Kidney epithelial cell (primary cell): ENCODE measurements around the gene KCNMB1. TPM values are rescaled to one million over a fixed set of nuclear protein-coding genes. Genes with fewer than 3 reads are reported as not detected.

Source experiments
- DNase-seq: peaks from one replicate; pipeline ENCODE4 v3.0.0-alpha.2; 2010; ENCODE audit warnings: low read depth
- H3K27me3 ChIP-seq: 2 replicates; pipeline ENCODE4 v1.6.0; 2011; ENCODE audit warnings: low read length; ENCODE audit not compliant: control insufficient read depth, insufficient read depth
- H3K36me3 ChIP-seq: 2 replicates; pipeline ENCODE4 v1.5.1; 2011; ENCODE audit warnings: low read length; ENCODE audit not compliant: control insufficient read depth, insufficient read depth
- H3K4me3 ChIP-seq: 2 replicates; pipeline ENCODE4 v1.5.1; 2011; ENCODE audit warnings: low read depth, mild to moderate bottlenecking, control low read depth, low read length
- CTCF ChIP-seq: IDR thresholded peaks from 2 replicates; pipeline ENCODE4 v1.5.1; 2011; ENCODE audit warnings: mild to moderate bottlenecking, moderate library complexity, low read length, control low read depth, inconsistent platforms; ENCODE audit not compliant: insufficient read depth, poor library complexity, severe bottlenecking
- total RNA-seq: library from RNA; depleted of rRNA; stranded (reverse); fragments of >200 nt; gene quantifications from 2 replicates; pipeline ENCODE4 v1.2.3, GENCODE V29; 2015

Gene KCNMB1
- total RNA-seq, 1 donor from 2014 or later, result 0.04 TPM

- Histone ChIP-seq H3K36me3 (no peaks in the 10 kb centered on the region), H3K27me3 (peaks cover 22% of the 10 kb centered on the region), H3K4me3 (no peak overlapping the region)
- no peak for DNase-seq
- no peak for TF ChIP-seq CTCF
Observed at GRCh38 chr5:170432669-170433068, 43.5 kb upstream of the KCNMB1 start.

- no peak for TF ChIP-seq CTCF
- no peak for DNase-seq
- no peak overlapping the region for H3K4me3 ChIP-seq
- peaks cover 22% of the 10 kb centered on the region for H3K27me3 ChIP-seq
- H3K36me3 ChIP-seq, result no peaks in the 10 kb centered on the region
Observed at GRCh38 chr5:170431571-170431970, 42.4 kb upstream of the KCNMB1 start.

- no peak for DNase-seq
- no peaks in the 10 kb centered on the region for H3K36me3 ChIP-seq
- no peak overlapping the region for H3K4me3 ChIP-seq
- no peak for TF ChIP-seq CTCF
- H3K27me3 ChIP-seq, result peaks cover 22% of the 10 kb centered on the region
Observed at GRCh38 chr5:170430866-170431437, 41.8 kb upstream of the KCNMB1 start.

GRCh38 chr5:170430256-170430655, 41.1 kb upstream of the KCNMB1 start:
- no peak for DNase-seq
- Histone ChIP-seq H3K27me3 (peaks cover 22% of the 10 kb centered on the region), H3K4me3 (no peak overlapping the region), H3K36me3 (no peaks in the 10 kb centered on the region)
- TF ChIP-seq CTCF, result no peak

- no peak for DNase-seq
- Histone ChIP-seq H3K4me3 (no peak overlapping the region), H3K27me3 (peaks cover 22% of the 10 kb centered on the region), H3K36me3 (no peaks in the 10 kb centered on the region)
- TF ChIP-seq CTCF, result peak; percentile 38
Observed at GRCh38 chr5:170429014-170429413, 39.8 kb upstream of the KCNMB1 start.

GRCh38 chr5:170427672-170428236, 38.6 kb upstream of the KCNMB1 start:
- no peak for TF ChIP-seq CTCF
- H3K27me3 ChIP-seq, result peaks cover 23% of the 10 kb centered on the region
- H3K36me3 ChIP-seq, result no peaks in the 10 kb centered on the region
- DNase-seq, result no peak
- no peak overlapping the region for H3K4me3 ChIP-seq
